COLO829 (cell line): ENCODE results near the gene ATP8A2.

Experiments used
- DNase-seq: peaks from one replicate; pipeline ENCODE4 v3.0.0; 2012; ENCODE audit warnings: low spot score

Gene ATP8A2

GRCh38 chr13:25732111-25732865 lies 360.5 kb downstream of the ATP8A2 start:
- DNase-seq: no peak

GRCh38 chr13:25733001-25733491 lies 361.3 kb downstream of the ATP8A2 start:
- DNase-seq: no peak

DNA sequence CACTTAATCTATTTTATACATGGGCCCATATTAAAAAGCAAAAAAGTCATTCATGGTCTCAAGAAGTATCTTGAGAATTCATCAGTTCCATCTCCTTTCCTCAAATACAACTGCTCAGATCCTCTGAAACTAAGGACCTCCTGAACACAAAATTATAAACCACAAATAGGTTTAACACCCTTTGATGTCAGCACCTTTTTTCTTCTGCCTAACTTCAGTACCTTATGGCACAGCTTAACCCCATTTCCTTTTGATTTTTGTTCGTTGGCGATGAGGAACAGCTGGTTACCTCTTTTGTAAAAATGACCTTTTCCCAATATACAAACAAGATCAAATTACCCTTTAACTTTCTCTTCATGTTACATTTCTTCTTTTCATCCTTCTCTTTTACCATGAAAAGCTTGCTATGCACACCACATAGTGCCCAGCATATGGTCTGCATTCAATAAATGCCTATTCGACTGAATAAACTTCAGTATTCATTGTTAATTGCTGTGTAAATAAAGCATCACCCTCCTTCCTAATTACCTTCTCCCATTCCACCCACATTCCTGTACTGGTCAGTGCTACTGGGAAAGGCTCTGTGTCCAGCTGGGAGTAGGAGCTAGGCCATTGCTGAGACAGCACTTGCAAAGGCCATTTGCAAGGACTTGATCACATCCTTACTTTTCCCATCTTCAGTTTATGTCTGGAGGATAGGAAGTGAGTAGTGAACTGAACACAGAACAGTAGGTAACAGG lies 362.1 kb downstream of the ATP8A2 start:
- DNase-seq: no peak

DNA sequence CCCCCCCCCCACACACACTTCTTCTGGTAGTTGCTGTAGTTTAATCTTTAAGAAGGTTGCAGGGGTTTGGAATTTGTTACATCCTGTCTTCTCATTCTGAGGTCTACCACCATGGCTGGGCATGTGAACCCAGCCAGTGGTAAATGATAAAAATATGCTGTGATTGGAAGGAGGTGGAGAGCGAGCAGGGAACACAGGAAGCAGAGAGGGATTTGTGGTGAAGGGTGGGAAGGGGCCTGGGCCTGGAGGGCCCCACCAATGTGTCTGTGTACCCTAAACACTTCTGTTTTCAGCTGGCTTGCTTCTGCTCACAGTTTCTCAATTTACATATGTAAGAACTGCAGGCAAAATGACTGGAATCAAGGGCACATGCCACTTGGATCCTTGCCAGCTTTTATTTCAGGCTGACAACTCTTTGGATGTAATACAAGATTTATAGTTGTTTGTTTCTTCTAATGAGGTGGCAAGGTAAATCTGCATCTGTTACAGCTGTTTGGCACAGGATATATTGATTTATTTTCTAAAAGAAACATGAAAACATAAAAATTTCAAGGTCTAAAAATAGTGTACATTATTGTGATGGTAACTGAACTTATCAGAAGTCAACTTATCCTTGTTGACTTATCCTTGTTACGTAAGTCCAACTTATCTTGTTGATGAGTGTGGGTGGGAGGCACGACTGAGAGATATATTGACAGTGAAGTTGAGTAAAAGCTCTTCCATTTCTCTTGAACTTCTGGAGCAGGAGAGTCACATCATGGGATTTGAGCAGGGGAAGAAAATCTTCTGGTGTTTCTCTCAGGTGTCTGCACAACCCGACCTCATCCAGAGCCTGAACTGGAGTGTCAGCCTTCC lies 366.8 kb downstream of the ATP8A2 start:
- no peak for DNase-seq

GRCh38 chr13:25739376-25739775 lies 367.6 kb downstream of the ATP8A2 start:
- no peak for DNase-seq

GRCh38 chr13:25741796-25742195 lies 370.0 kb downstream of the ATP8A2 start:
- no peak for DNase-seq

DNA sequence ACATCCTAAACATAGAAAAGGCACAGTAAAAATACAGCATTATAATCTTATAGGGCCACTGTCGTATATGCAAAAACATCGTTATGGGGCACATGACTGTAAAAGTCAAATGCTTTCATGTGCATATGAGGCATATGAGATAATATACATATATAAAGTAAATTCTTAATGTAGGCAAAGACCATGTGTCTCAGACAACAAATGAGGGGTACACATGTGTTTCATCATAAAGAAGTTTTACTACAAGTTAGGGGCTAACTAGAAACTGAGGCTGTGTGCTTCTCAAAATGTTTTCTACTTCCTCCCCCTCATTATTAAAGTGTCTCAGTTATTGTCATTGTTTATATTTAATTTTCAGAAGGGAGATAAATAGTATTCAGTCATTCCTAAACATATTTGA lies 370.4 kb downstream of the ATP8A2 start:
- no peak for DNase-seq

- no peak for DNase-seq
Measured at GRCh38 chr13:25743421-25743820, 371.6 kb downstream of the ATP8A2 start.

DNA sequence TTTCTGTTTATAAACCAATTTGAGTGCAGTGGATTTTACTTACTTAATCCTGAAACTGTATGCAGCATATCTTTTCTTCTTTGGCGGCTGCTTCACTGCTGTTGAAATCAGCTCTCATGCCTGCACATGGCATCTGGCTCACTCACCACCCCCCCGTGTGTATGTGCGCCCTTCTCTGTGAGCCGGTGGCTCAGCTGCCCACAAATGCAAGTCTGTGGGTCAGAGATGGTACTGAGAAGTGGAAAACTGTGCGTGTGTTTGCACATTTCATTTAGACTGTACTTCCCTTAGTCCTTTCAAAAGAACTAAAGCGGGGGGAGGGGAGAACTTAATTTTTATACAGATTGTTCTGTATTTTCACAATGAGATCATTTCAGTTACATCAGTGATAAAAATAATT lies 372.4 kb downstream of the ATP8A2 start:
- DNase-seq: no peak

DNA sequence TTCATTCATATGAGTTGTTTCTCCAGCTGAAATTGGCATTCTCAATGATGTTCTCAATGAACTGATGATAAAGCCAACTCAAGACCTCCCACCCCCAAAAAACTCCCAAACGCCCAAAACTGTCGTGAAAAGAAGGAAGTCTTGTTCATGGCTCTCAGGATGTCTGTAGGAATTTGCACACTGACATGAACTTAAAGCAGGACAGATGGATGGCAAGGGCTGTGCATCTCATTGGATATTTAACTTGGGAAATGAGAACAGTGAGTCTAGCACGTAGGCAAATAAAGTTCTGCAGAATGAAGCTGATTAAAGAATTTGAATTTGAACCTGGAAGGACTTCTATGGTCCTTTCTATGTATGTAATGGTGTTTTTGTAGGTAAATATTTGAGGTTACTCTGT lies 374.4 kb downstream of the ATP8A2 start:
- no peak for DNase-seq

DNA sequence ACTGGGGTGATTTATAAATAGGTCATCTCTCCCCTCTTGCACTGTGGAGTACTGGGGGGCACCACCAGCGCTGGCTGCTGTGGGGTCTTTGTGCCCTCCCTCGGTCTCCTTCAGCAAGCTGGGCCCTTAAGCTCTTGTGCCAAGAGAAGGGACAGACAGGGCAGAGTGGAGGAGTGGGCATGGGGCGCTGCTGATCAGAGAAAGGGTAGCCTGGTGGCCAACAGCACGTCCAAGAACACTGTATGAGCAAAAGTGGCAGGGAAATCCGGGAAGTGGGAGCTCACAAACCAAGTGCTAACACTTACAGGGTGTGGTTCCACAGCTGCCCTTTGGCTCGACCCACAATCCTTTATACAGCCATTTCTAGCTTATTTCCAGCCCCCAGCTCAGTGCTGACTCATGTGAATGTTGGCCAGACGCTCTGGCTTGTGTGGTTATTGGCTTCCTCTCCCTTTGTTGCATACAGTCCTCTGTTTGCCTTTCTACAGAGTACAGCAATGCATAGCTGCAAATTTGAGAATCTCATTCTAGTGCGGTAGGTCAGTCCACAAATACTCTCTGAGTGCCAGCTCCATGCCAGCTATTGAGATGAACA lies 381.3 kb downstream of the ATP8A2 start:
- peak; percentile 8 for DNase-seq

- no peak for DNase-seq
Measured at GRCh38 chr13:25753976-25754375, 382.2 kb downstream of the ATP8A2 start.

DNA sequence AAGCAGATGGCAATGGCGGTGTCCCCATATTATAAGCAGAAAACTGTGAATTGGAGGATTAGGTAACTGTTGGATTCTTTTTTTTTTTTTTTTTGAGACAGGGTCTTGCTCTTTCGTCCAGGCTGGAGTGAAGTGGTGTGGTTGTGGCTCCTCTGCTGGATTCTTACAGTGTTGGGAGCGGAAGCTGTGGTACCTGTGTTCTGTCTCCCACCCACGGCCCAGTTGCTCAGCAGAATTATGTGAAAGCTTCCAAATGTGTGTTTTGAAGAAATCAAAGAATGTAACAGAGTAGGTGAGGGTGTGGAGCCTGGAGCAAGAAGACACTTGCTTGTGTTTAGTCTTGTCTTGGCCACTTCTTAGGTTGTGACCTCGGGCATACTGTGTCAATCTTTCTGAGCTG lies 384.5 kb downstream of the ATP8A2 start:
- no peak for DNase-seq

GRCh38 chr13:25756912-25757311 lies 385.1 kb downstream of the ATP8A2 start:
- DNase-seq: no peak

GRCh38 chr13:25761041-25761440 lies 389.3 kb downstream of the ATP8A2 start:
- no peak for DNase-seq

GRCh38 chr13:25762281-25762680 lies 390.5 kb downstream of the ATP8A2 start:
- DNase-seq: no peak

GRCh38 chr13:25762795-25763377 lies 391.1 kb downstream of the ATP8A2 start:
- no peak for DNase-seq

- DNase-seq: no peak
Measured at GRCh38 chr13:25764378-25764777, 392.6 kb downstream of the ATP8A2 start.

DNA sequence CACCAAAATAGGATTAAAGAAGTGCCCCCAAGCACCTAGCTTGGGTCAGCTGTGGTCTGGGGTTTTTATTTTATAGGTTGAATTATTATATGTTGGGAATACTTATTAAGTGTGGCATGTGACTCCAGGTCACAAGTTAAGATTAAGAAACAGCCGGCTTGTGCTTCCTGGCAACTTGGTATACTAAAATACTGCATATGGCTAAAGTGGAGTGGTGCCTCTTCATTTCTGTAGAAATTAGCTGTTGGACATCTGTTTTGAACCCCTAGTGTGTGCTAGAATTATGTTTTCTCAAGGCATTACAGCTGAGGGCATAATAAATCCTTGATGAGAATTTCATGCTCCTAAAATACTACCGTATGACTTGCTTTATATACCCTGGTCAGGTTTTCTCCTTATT lies 393.5 kb downstream of the ATP8A2 start:
- DNase-seq: no peak

DNA sequence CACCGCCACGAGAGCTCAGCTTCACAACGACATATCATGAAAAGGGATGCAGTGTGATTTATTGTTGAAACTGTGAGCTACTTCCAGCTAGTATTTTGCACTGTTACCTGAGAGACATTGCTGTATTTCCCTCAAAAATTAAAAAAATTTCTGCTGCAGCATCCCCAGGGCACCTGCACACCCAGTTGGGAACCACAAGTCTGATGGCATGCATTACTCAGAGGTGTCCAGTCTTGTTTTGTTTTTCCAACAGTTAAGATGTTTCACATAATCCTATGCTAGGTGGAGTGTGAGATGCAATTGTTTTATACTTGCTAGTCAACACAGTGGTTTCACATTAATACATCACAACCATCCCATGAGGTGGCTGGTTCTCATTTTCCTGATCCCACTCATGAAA lies 394.8 kb downstream of the ATP8A2 start:
- no peak for DNase-seq

DNA sequence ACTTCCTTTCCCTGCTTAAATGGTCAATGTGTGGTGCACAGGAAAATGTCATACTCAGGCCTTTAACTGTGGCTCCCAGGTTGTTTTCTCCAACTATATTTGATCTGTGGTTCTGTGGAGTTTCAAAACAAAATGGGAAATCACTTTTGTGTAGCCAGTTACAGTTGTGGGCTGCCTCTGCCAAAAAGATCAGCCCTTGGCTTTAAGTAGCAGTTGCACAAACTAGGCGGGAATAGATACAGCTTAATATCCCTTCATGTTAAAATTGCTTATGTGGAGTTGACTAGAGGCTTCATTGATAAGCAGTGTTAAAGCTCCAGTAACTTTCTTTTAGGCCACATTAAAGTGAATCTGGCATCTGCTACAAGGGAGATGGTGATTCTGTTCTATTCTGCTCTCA lies 395.2 kb downstream of the ATP8A2 start:
- no peak for DNase-seq

GRCh38 chr13:25768376-25768775 lies 396.6 kb downstream of the ATP8A2 start:
- no peak for DNase-seq
